Kidney capillary endothelial cell (primary cell): ENCODE data around the gene BTBD10.
"Not testable (repeated sequence)": the region's sequence is repeated elsewhere in the genome, so short reads cannot be mapped to it uniquely, and the experiment has no call there.

Experiments
- DNase-seq: peaks from one replicate; pipeline ENCODE4 v3.0.0-alpha.2; 2018; ENCODE audit warnings: low spot score

BTBD10 gene

DNA sequence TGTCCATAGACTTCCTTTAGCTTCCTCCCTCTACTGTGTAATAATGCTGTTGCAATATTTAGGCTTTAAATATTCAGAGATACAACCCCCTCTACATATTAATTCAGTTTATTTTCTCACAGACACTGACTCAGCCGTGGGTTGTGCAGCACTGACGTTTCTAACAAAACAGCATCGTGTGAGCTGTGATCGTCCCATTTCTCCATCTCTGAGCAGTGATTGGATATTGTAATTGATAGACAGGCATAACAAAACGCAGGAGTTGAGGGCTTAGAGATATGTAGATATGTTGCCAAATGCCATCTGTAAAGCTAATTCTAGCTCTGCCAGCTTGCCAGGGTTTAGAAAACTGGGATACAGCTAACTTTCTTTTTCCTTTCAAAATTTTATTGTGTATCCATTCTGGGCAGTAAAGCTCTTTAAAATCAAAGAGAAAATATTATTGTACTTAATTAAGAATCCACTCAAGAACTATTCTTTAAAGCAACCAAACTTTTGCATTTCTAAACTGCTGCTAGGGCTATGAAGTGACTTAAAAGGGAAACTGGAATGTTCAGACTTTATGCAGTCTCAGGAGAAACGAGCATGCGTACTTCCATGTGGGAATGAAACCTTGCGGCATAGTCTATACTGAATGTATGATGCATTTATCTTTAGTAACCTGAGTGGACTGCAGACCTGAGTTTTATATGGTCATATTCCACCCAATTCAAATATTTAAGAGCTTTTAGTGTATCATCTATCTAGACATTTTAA lies 22.7 kb downstream of the BTBD10 start:
- DNase-seq, result peak; percentile 29

DNA sequence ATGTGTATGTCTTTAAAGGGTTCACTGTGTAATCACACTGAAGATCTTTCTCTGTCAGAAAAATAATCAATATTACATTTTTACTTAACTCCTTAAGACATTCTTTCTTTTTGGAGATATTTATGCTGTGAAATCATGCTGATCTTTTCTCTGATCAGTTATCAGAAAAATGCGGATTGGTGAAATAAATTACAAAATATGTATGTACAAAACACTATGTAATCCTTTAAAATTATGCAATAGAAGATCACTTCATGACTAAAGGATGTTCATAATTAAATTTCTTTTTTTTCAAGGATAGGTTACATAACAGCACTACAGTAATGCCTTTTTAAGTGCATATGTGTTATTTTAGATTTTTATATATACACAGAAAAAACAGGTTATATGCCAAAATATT lies 24.7 kb downstream of the BTBD10 start:
- no peak for DNase-seq

DNA sequence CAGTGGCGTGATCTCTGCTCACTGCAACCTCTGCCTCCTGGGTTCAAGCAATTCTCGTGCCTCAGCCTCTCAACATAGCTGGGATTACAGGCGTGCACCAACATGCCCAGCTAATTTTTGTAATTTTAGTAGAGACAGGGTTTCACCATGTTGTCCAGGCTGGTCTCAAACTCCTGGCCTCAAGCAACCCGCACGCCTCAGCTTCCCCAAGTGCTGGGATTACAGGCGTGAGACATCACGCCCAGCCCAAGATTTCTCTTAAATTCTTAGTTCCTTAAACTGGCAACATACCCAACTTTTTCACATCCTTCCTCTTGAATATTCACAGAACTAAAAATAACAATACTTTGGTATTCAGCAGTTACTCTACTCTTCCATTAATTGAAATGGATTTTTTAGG lies 26.2 kb downstream of the BTBD10 start:
- DNase-seq, result not testable (repeated sequence)

DNA sequence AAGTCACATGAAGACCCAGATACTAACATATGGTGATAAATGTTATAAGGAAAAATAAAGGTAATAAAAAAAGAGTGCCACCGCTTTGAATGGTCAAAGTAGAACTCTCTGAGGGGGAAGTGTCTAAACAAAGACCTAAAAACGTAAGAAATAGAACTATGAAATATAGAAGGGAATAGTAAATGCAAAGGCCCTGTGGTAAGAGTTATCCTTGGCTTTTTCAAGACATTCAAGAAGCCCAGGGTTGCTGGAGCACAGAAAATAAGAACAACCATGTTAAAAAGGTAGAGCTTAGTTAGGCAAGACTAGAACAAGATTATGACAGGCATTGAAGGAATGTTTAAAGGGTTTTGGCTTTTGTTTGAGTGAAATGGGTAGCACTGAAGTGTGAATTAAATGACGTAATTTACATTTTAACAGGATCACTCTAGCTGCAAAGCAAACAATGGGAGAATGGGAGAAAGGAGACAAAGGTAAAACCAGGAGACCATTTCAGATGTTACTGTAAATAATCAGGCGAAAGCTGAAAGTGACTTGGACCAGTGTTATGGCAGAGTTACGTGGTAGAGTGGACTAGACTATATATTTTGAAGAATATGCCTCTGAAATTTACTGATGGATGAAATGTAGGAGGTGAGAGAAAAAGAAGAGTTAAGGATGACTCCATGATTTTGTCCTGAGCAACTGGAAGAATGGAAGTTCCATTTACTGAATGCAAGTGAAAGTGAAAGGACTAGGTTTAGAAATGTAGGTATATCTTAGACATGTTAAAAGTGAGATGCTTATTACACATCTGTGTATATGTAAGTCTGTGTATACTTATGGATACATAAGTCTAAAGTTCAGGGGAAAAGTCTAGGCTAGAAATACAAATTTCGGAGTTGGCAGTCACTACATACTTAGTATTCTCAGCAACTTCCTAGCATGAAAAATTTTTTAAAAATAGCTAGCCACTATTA lies 28.5 kb downstream of the BTBD10 start:
- no peak for DNase-seq

DNA sequence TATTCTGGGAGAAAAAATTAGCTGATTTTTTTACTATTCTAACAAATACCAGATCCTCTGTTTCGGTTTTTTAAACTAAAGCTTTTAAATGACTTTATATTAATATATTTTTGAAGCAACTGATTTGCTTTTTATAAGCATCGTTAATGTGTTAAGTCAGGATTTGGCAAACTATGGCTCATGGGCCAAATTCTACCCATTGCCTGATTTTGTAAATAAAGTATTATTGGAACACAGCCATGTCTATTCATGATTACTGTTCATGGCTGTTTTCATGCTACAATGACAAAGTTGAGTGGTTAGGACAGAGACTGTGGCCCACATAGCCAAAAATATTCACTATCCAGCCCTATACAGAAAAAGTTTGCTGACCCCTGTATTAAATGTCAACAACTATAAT lies 29.6 kb downstream of the BTBD10 start:
- DNase-seq, result no peak

DNA sequence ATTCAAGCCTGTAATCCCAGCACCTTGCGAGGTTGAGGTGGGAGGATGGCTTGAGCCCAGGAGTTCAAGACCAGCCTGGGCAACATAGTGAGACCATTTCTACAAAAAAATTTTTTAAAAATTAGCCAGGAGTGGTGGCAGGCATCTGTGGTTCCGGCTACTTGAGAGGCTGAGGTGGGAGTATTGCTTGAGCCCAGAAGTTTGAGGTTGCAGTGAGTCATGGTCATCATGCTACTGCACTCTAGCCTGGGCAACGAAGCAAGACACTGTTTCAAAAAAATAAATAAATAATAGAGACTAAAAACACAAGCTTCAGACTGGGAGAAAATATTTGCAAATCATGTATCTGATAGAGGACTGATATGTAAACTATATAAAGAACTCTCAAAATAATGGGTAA lies 33.2 kb downstream of the BTBD10 start:
- DNase-seq, result no peak

DNA sequence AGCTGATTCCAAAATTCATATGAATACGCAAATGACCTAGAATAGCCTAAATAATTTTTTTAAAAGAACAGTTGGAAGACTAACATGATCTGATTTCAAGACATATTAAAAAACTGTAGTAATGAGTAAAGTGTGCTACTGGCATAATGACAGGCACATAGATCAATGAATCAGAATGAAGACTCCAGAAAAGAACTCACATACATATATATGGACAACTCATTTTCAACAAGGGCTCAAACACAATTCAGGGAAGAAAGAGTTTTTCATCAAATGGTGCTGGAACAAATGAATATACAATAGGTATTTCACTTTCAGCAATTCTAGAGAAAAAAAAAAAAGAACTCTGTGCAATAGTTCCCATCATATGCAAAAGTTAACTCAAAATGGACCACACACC lies 33.7 kb downstream of the BTBD10 start:
- no peak for DNase-seq

DNA sequence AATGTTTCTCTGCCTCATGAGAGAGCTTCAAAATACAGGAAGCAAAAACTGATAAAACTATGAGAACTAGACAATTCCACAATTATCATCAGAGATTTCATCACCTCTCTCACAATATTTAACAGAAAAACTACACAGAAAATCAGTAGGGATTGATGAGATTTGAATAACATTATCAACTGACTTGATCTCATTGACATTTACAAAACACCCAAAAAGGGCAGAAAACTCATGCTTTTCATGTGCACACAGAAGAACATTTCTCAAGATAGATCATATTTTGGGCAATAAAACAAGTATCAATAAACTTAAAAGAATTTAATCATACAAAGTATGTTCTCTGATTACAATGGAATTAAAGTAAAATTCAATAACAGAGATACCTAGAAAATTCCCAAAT lies 35.6 kb downstream of the BTBD10 start:
- no peak for DNase-seq

DNA sequence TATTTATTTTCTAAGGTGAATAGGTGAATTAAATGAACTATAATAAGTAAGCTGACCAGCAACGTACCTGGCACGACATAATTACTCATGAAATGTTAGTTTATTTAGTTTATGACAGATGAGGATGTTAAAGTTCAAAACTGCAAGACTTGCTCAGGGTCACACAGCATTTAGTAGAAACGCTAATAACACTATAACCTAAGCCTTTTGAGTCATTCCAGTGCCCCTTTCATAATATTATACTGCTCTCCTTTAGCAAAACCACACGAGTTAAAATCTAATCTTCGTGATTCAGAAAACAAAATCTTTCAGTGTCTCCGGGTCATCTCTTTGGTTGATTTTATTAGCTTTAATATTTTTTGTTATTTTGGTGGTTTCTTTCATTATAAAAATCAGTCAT lies 39.6 kb downstream of the BTBD10 start:
- no peak for DNase-seq

DNA sequence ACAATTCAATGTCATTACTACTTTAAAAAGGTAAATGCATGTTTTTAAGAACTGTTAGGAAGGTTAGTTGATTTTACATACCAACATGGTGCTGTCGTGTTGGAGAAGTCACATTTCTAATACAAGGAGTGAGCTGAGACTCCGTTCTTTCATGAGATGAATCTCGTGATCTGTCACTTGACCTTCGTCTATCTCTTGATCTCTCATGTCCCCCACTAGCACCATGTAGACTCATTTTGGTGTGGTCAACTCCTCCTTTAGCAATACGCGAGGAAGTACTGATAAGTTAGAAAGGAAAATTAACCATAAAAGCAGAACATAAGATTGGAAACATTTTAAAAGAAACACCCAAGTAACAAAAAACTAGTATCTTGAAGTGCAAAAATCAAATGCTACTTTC lies 41.5 kb downstream of the BTBD10 start:
- no peak for DNase-seq

DNA sequence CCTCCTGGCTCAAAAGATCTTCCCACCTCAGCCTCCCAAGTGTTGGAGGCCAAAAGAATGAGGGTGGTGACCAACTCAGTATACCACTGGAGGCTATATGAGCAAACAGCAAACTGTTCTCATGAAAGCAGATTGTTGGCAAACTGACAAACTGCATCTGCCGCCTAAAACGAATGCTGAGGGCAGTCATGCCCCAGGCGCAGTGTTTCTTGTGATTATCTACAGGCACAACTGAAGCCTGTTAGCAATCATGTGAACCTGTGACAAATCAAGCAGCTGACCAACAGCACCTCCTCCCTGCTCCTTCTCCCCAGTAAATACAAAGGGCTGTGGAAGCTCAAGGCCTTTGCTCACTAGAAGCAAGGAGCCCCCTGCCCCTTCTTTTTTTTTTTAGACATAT lies 47.8 kb downstream of the BTBD10 start:
- DNase-seq, result no peak

DNA sequence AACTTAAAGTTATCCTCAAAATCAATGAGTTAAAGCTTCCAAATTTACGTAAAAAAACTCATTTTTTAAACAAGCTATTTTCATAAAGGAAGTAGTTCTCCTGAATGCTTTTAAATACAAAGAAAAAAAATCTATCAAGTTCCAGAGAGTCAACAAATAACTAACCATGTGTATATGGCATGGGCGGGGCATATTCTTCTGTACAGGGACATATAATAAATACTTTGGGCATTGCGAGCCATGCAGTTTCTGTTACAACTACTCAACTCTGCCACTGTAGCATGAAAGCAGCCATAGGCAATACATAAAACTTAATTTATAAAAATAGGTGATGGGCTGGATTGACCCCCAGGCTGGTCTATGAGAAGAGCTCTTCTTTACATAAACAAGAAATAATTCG lies 57.8 kb downstream of the BTBD10 start:
- DNase-seq, result no peak

DNA sequence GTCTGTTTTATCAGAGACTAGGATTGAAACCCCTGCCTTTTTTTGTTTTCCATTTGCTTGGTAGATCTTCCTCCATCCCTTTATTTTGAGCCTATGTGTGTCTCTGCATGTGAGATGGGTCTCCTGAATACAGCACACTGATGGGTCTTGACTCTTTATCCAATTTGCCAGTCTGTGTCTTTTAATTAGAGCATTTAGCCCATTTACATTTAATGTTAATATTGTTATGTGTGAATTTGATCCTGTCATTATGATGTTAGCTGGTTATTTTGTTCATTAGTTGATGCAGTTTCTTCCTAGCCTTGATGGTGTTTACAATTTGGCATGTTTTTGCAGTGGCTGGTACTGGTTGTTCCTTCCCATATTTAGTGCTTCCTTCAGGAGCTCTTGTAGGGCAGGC lies 64.7 kb downstream of the BTBD10 start:
- not testable (repeated sequence) for DNase-seq

DNA sequence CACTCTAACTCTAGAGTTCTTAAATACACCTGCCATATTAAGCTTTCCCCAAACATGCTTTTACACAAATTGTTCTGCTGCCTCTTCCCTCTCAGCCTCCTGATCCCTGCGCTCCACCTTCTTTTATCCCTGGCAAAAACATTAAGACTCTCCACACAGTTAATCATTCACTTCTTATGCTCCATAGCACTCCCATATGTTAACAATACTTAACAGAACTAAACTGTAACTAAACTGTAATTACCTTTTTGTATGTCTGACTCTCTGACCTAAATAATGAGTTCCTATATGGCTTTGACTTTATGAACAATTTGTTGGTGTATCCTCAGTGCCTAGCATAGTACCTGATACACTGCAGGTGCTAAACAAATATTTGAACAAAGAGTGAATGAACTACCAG lies 71.8 kb downstream of the BTBD10 start:
- DNase-seq, result no peak

DNA sequence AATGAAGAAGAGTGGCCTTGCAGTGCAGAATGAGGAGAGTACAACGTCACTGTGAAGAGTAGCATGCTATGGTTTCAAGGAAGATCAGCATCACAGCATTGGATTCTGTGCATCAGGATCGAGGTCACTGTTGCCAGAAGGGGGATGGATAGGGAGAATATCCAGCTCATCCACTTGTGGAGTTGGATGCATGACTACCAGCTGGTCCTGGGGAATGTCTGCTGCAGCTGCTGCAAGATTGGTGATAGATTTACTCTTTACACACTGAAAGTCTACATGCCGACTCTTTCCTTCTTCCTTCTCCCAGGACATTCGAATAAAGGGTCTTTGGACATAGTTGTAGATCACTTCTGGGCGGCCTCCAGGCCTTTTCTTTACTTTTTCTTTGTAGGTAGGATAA lies 74.3 kb downstream of the BTBD10 start:
- no peak for DNase-seq

DNA sequence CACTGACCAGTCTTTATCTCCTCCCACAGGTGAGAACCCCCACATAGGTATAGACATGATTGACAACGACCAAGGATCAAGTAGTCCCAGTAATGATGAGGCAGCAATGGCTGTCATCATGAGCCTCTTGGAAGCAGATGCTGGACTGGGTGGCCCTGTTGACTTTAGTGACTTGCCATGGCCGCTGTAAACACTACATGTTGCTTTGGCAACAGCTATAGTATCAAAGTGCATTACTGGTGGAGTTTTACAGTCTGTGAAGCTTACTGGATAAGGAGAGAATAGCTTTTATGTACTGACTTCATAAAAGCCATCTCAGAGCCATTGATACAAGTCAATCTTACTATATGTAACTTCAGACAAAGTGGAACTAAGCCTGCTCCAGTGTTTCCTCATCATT lies 76.5 kb downstream of the BTBD10 start:
- no peak for DNase-seq

DNA sequence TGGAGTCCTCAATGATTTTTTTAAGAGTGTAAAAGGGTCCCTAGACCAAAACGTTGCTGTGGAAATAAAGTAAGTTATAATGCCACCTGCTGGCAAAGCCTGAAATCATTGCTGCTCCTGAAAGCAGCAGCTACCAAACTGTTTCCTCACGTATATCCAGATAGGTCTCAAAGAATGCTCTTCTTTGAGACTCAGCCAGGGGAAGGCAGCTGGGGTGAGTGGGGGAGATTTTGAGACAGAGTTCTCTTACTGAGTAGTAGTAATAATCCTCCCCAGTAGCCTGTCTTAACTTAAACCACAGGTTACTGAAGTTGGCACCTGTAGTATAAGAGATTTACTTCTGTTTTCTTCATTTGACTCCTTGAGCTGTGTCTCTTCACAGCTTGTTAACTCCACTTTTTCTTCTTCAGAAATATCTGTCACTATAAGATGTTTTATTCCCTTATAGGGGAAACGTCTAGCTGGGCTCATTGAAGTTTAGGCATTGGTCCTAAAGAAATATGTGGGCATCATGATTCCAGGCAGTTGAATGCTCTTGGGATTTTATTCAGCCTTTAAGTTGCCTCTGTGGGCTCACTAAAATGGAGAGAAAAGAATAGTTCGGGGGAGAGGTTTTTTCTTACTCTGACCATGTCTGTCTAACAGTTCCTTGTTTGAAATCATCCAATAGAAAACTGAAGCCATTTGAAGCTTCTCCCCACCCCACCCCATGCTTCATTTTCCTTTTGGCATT lies 77.9 kb downstream of the BTBD10 start:
- peak; percentile 50 for DNase-seq

DNA sequence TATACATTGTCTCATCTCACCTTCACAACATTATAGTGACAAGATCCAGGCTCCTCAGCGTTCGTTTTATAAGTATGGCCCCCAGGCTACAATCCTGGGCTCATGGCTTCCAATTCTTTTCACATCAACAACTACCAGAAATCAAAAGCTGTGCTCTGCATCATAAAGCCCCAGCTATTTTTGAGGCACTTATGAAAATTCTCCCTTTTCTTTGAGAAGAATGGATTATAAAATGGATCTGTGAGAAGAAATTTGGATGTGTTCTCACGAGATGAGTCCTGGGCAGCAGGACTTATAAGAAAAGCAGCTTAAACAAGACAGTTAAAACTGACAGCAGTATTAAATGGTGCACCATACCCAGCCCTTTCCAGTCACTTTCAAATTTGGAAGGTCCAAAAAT lies 80.3 kb downstream of the BTBD10 start:
- DNase-seq, result no peak

DNA sequence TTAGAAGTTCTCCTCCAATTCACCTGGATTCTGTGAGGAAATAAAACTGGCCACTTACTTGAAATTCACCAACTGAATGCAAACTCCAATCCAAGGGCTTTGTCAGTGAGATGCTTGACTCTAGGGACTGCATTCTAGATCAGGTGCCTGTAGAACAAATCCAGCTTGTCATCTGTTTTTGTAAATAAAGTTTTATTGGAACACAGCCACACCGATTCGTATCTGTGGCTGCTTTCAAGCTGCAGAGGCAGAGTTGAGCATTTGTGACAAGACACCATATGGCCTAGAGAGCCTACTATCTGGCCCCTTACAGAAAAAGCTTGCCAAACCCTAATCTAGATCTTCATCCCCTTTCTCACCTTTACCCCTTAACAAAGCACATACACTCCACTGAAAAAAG lies 82.3 kb downstream of the BTBD10 start:
- no peak for DNase-seq

DNA sequence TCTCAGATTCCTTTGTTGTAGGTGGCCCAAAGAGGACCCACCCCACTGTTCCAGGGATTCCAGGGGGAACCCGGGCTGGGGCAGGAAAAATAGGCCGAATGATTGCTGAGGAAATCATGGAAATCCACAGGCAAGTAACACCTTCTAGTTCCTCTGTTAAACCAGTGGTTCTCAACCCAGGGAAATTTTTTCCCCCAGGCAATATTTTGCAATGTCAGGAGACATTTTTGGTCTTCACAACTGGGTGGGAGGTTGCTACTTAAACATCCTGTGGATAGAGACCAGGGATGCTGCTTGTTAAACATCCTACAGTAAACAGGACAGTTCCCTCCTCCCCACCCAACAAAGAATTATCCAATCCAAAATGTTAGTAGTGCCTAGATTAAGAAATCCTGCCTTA lies 84.7 kb downstream of the BTBD10 start:
- DNase-seq, result no peak

DNA sequence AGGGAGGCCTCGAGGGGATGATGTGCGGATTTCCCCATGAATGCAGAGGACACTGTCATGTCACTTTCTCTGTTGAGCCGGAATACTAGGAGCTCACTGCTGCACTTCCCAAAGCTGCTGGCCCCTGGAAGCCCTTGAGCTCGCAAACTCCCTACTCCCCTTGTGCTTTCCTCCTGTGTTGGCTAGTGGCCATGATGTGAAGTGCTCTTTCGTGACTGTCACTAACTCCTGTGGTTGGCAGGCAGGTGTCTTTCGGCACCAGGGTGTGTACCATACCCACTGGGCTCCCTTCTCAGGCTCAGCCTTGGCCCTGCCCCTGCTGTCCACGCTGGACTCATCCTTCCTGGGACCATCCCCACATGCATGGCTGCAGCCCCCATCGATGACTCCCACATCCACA lies 86.2 kb downstream of the BTBD10 start:
- no peak for DNase-seq

DNA sequence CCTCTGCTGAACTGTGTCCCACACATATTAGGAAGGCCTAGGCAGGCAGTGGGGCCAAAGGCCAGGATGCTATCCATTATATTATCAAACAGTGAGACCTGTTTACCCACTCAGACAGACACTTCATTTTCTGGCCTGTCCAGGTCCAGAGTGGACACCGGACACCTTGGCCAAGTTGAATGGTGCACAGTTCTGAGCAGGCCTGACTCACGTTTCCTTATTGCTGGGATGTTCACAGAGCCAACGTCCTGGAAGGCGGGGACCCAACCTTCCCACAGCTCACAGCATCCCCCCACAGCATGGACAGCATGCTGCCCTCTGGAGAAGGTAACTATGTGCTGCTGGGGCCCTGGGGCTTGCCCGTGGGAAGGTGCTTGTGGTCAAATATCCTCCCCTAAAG lies 86.6 kb downstream of the BTBD10 start:
- DNase-seq, result no peak

DNA sequence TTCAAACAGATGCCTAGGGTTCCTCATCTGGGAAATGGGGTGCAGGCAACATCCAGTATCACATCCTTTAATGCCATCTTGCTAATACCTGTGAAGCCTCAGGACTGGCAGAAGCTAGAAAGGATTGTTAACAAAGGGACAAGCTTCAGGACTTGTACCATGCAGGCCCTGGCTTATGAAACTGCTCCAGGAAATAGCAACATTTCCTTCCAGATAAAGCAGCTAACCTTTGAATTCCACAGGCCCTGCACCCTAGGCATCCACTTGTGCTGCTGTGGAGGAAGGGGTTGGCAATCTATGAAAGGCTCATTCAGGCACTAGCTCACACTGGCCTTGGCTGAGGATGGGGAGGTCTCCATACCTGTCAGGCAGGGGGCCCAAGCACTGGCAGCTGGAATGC lies 87.2 kb downstream of the BTBD10 start:
- no peak for DNase-seq
